GDM1 (cell line): ENCODE results near the gene ALB.

Experiments
- DNase-seq: peaks from one replicate; lab custom pipeline; 2025; lab: John Stamatoyannopoulos, UW

ALB gene

DNA sequence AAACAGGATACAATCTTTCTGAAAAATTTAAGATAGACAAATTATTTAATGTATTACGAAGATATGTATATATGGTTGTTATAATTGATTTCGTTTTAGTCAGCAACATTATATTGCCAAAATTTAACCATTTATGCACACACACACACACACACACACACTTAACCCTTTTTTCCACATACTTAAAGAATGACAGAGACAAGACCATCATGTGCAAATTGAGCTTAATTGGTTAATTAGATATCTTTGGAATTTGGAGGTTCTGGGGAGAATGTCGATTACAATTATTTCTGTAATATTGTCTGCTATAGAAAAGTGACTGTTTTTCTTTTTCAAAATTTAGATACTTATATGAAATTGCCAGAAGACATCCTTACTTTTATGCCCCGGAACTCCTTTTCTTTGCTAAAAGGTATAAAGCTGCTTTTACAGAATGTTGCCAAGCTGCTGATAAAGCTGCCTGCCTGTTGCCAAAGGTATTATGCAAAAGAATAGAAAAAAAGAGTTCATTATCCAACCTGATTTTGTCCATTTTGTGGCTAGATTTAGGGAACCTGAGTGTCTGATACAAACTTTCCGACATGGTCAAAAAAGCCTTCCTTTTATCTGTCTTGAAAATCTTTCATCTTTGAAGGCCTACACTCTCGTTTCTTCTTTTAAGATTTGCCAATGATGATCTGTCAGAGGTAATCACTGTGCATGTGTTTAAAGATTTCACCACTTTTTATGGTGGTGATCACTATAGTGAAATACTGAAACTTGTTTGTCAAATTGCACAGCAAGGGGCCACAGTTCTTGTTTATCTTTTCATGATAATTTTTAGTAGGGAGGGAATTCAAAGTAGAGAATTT is 5.2 kb downstream of the ALB start:
- DNase-seq: no peak

DNA sequence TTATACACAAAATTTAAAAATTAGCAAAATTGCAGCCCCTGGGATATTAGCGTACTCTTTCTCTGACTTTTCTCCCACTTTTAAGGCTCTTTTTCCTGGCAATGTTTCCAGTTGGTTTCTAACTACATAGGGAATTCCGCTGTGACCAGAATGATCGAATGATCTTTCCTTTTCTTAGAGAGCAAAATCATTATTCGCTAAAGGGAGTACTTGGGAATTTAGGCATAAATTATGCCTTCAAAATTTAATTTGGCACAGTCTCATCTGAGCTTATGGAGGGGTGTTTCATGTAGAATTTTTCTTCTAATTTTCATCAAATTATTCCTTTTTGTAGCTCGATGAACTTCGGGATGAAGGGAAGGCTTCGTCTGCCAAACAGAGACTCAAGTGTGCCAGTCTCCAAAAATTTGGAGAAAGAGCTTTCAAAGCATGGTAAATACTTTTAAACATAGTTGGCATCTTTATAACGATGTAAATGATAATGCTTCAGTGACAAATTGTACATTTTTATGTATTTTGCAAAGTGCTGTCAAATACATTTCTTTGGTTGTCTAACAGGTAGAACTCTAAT is 6.0 kb downstream of the ALB start:
- no peak for DNase-seq

DNA sequence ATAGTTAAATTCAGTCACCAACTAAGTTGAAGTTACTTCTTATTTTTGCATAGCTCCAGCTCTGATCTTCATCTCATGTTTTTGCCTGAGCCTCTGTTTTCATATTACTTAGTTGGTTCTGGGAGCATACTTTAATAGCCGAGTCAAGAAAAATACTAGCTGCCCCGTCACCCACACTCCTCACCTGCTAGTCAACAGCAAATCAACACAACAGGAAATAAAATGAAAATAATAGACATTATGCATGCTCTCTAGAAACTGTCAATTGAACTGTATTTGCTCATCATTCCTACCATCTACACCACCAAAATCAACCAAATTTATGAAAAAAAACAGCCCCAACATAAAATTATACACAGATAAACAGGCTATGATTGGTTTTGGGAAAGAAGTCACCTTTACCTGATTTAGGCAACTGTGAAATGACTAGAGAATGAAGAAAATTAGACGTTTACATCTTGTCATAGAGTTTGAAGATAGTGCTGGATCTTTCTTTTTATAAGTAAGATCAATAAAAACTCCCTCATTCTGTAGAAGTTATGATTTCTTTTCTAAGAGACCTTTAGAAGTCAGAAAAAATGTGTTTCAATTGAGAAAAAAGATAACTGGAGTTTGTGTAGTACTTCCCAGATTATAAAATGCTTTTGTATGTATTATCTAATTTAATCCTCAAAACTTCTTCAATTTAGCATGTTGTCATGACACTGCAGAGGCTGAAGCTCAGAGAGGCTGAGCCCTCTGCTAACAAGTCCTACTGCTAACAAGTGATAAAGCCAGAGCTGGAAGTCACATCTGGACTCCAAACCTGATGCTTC is 7.0 kb downstream of the ALB start:
- no peak for DNase-seq

DNA sequence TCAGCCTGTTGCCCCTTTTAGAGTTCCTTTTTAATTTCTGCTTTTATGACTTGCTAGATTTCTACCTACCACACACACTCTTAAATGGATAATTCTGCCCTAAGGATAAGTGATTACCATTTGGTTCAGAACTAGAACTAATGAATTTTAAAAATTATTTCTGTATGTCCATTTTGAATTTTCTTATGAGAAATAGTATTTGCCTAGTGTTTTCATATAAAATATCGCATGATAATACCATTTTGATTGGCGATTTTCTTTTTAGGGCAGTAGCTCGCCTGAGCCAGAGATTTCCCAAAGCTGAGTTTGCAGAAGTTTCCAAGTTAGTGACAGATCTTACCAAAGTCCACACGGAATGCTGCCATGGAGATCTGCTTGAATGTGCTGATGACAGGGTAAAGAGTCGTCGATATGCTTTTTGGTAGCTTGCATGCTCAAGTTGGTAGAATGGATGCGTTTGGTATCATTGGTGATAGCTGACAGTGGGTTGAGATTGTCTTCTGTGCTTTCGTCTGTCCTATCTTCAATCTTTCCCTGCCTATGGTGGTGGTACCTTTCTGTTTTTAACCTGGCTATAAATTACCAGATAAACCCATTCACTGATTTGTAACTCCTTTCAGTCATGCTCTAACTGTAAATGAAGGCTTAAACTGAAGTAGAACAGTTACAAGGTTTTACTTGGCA is 7.8 kb downstream of the ALB start:
- DNase-seq: no peak

DNA sequence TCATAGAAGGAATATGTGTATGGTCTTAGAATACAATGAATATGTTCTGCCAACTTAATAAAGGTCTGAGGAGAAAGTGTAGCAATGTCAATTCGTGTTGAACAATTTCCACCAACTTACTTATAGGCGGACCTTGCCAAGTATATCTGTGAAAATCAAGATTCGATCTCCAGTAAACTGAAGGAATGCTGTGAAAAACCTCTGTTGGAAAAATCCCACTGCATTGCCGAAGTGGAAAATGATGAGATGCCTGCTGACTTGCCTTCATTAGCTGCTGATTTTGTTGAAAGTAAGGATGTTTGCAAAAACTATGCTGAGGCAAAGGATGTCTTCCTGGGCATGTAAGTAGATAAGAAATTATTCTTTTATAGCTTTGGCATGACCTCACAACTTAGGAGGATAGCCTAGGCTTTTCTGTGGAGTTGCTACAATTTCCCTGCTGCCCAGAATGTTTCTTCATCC is 9.2 kb downstream of the ALB start:
- DNase-seq: no peak

DNA sequence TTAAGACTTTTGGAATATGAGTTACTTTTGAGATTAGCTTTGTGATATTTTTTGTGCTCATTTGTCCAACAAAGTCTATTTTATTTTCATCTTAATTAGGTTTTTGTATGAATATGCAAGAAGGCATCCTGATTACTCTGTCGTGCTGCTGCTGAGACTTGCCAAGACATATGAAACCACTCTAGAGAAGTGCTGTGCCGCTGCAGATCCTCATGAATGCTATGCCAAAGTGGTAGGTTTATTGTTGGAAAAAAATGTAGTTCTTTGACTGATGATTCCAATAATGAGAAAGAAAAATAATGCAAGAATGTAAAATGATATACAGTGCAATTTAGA is 10.8 kb downstream of the ALB start:
- no peak for DNase-seq

DNA sequence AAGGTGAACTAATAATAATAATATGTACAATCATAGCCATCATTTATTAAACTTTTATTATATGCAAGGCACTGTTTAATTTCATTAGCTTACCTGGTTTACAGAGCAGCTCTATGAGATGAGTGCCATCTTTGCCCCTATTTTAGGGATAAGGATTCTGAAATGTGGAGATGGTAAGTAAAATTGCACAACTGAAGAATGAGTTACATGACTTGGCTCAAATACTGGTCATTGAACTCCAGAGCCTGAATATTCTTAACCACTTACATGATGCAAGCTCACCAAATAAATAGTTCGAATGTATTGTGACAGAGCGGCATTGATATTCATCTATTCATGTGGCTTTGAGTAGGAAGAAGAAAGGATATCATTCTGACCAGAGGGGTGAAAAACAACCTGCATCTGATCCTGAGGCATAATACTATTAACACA is 11.7 kb downstream of the ALB start:
- no peak for DNase-seq

DNA sequence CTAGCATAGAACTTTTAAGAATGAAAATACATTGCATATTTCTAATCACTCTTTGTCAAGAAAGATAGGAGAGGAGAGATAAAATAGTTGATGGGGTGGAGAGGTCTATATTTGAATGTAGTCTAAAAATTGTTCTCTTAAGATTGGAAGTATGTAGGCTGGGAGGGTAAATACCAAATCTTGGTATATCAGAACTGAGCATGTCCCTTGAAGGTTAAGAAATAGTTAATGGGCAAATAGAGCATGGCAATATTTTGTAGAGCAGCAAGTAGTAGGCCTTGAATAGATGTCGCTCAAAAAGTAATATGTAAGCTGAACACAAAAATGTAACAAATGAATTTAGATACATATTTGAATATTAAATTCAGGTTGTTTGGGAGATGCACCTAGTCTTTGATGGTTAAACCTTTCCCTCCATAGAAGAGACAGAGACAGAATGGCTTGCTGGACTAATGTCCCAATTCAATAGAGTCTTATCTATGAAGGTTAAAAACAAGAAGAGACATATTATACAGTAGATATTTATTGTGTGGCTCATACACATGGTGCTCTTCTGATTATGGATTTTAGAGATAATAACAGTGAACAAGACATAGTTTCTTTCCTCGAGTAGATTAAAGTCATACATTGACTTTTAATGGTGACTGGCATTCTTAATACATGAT is 12.5 kb downstream of the ALB start:
- no peak for DNase-seq

DNA sequence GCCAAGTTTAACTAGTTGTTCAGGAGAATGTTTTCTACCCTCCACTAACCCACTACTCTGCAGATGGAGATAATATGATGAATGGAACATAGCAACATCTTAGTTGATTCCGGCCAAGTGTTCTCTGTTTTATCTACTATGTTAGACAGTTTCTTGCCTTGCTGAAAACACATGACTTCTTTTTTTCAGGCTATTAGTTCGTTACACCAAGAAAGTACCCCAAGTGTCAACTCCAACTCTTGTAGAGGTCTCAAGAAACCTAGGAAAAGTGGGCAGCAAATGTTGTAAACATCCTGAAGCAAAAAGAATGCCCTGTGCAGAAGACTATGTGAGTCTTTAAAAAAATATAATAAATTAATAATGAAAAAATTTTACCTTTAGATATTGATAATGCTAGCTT is 13.3 kb downstream of the ALB start:
- no peak for DNase-seq

DNA sequence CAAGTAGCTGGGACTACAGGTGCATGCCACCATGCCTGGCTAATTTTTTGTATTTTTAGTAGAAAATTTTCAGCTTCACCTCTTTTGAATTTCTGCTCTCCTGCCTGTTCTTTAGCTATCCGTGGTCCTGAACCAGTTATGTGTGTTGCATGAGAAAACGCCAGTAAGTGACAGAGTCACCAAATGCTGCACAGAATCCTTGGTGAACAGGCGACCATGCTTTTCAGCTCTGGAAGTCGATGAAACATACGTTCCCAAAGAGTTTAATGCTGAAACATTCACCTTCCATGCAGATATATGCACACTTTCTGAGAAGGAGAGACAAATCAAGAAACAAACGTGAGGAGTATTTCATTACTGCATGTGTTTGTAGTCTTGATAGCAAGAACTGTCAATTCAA is 13.9 kb downstream of the ALB start:
- no peak for DNase-seq

DNA sequence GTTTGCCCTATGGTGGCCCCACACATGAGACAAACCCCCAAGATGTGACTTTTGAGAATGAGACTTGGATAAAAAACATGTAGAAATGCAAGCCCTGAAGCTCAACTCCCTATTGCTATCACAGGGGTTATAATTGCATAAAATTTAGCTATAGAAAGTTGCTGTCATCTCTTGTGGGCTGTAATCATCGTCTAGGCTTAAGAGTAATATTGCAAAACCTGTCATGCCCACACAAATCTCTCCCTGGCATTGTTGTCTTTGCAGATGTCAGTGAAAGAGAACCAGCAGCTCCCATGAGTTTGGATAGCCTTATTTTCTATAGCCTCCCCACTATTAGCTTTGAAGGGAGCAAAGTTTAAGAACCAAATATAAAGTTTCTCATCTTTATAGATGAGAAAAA is 14.6 kb downstream of the ALB start:
- DNase-seq: no peak

DNA sequence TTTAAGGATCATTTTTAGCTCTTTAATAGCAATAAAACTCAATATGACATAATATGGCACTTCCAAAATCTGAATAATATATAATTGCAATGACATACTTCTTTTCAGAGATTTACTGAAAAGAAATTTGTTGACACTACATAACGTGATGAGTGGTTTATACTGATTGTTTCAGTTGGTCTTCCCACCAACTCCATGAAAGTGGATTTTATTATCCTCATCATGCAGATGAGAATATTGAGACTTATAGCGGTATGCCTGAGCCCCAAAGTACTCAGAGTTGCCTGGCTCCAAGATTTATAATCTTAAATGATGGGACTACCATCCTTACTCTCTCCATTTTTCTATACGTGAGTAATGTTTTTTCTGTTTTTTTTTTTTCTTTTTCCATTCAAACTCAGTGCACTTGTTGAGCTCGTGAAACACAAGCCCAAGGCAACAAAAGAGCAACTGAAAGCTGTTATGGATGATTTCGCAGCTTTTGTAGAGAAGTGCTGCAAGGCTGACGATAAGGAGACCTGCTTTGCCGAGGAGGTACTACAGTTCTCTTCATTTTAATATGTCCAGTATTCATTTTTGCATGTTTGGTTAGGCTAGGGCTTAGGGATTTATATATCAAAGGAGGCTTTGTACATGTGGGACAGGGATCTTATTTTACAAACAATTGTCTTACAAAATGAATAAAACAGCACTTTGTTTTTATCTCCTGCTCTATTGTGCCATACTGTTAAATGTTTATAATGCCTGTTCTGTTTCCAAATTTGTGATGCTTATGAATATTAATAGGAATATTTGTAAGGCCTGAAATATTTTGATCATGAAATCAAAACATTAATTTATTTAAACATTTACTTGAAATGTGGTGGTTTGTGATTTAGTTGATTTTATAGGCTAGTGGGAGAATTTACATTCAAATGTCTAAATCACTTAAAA is 15.3 kb downstream of the ALB start:
- no peak for DNase-seq

DNA sequence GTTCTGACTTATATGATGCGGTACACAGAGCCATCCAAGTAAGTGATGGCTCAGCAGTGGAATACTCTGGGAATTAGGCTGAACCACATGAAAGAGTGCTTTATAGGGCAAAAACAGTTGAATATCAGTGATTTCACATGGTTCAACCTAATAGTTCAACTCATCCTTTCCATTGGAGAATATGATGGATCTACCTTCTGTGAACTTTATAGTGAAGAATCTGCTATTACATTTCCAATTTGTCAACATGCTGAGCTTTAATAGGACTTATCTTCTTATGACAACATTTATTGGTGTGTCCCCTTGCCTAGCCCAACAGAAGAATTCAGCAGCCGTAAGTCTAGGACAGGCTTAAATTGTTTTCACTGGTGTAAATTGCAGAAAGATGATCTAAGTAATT is 16.5 kb downstream of the ALB start:
- DNase-seq: no peak

DNA sequence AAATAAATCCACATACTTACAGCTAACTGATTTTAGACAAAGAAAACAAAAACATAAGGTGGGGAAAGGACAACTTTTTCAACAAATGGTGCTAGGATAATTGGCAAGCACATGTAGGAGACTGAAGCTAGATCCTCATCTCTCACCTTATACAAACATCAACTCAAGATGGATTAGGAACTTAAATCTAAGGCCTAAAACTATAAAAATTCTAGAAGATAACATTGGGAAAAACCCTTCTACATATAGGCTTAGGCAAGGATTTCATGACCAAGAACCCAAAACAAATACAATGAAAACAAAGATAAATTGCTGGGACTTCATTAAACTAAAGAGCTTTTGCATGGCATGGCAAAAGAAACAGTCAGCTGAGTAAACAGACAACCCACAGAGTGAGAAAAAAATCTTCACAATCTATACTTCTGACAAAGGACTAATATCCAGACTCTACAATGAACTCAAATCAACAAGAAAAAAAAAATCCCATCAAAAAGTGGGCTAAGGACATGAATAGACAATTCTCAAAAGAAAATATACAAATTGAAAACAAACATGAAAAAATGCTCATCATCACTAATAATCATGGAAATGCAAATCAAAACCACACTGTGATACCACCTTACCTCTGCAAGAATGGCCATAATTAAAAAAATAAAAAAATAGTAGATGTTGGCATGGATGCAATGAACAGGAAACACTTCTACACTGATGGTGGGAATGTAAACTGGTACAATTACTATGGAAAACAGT is 17.8 kb downstream of the ALB start:
- no peak for DNase-seq

DNA sequence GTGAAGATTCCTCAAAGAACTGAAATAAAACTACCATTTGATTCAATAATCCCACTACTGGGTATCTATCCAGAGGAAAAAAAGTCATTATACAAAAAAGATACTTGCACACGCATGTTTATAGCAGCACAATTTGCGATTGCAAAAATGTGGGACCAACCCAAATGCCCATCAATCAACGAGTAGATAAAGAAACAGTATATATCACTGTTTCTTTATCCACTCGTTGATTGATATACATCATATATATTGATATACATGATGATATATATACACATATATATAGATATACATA is 18.3 kb downstream of the ALB start:
- DNase-seq: no peak

DNA sequence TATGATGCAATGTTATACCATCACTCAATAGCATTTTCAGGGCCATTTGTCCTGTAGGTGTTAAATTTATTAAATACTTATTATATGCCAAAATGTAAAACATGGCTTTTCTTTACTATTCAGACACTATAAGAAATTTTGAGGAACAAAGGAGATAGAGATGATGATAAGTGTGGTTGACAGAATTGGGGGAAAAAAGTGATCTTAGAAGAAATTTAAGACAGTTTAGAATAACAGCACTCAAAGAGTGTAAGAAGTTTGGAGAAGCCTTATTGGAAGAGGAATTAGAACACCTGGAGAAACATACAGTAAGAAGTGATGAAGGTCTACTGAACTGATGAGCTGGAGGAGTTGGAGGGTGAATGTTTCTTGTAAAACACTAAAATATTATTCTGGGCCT is 19.1 kb downstream of the ALB start:
- DNase-seq: no peak

DNA sequence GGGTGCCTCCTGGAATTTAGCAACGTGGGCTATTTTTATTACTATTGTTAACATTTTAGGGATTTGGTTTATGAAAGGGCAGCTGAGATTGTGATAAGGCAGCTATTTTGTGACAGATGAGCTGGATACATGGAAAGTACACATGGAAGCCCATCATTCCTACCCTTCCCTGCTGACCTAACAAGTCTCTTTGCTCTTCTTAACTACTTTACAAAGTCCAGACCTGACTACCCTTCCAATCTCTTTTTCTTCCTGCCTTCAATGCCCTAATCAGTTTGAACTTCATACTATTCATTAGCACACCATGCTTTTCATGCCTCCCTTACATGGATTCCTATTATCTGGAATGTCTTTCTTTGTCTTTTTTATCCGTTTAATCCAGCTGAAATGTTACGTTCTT is 22.6 kb downstream of the ALB start:
- DNase-seq: no peak

DNA sequence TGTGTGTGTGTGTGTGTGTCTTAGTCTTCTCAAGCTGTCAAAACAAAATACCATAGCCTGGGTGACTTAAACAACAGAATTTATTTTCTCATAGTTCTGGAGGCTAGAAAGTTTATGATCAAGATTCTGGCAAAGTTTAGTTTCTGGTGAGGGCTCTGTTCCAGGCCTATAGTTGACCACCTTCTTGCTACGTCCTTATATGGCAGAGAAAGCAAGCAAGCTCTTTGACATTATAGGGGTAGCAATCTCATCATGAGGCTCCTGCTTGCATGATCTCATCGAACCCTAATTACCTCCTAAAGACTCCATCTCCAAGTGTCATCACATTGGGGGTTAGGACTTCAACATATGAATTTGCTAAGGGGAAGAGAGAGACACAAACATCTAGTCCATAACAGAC is 25.0 kb downstream of the ALB start:
- no peak for DNase-seq

DNA sequence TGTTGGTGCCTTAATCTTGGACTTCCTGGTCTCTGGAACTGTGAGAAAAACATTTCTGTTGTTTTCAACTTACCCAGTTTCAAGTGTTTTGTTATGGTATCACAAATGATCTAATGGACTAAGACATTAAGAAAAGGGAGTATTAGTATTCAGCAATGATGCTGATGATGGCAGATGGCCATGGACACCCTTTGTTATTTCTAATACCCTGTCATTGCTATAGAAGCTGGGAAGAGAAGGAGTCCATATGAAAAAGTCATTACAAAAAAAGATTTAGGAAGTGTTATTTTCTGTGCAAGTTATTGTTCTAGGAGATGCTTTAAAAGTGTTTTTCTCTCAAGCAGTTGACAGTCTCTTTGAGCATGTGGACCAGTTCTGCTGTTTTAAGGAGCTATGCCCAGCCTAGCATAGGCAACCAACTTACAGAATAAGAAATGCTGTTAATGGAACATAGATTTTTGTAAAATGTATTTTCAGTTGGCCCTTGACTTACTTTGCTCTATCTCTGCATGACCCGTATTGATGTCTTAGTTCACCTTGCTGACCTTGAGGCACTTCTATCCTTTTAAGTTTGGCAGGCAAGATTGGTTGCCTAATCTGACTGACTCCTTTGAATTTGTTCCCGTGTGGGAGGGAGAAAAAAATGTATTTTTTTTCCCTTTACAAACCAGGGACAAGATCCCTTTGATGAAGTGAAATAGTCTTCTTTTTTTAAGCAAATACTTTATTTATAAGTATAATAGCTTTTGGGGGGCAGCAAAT is 25.9 kb downstream of the ALB start:
- DNase-seq: no peak

DNA sequence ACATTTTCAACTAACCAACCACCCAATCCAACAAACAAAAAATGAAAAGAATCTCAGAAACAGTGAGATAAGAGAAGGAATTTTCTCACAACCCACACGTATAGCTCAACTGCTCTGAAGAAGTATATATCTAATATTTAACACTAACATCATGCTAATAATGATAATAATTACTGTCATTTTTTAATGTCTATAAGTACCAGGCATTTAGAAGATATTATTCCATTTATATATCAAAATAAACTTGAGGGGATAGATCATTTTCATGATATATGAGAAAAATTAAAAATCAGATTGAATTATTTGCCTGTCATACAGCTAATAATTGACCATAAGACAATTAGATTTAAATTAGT is 27.7 kb downstream of the ALB start:
- no peak for DNase-seq
